Gastrocnemius medialis (tissue), 4 donors: ENCODE results near the gene CBLIF. TPM values are rescaled to one million over a fixed set of nuclear protein-coding genes. Genes with fewer than 3 reads are reported as not detected.

Experiments
- ATAC-seq, 2 donors: fragments of 150-250 bp; one replicate each; pipeline ENCODE4 v1.9.1; 2016
- DNase-seq, 2 donors: peaks; one replicate each; pipeline ENCODE4 v3.0.0-alpha.2; 2019
- H3K27ac ChIP-seq, 4 donors: fragments of 200-600 bp; sonication (generic); 1 replicate in 1 of 4; 2 replicates in 3 of 4; pipeline ENCODE4 v1.5.1; 2016 to 2018; ENCODE audit warnings: mild to moderate bottlenecking in 2 of 4, moderate library complexity in 1 of 4
- H3K27me3 ChIP-seq, 3 donors: fragments of 200-600 bp; sonication (generic) in 2 of 3; 1 replicate in 1 of 3; 2 replicates in 2 of 3; pipeline versions ENCODE4 v1.5.1 to v1.6.0; 2016 to 2019; ENCODE audit warnings: mild to moderate bottlenecking in 1 of 3, moderate library complexity in 1 of 3
- H3K36me3 ChIP-seq, 2 donors: fragments of 200-600 bp; sonication (generic) in 1 of 2; one replicate each; pipeline ENCODE4 v1.5.1; 2017 to 2018
- H3K4me1 ChIP-seq, 2 donors: fragments of 200-600 bp; sonication (generic) in 1 of 2; one replicate each; pipeline ENCODE4 v1.5.1; 2016 to 2017; ENCODE audit warnings: mild to moderate bottlenecking in 2 of 2
- H3K4me3 ChIP-seq, 4 donors: fragments of 200-600 bp; sonication (generic) in 3 of 4; 1 replicate in 1 of 4; 2 replicates in 3 of 4; pipeline ENCODE4 v1.5.1; 2016 to 2019; ENCODE audit warnings: mild to moderate bottlenecking in 2 of 4
- H3K9me3 ChIP-seq, 3 donors: fragments of 200-600 bp; sonication (generic) in 2 of 3; 1 replicate in 1 of 3; 2 replicates in 2 of 3; pipeline ENCODE4 v1.5.1; 2016 to 2019
- CTCF ChIP-seq, 5 experiments: fragments of 450-650 bp in 3 of 5; fragments of 200-600 bp in 2 of 5; sonication (generic) in 2 of 5; IDR thresholded peaks in 4 of 5; conservative IDR thresholded peaks in 1 of 5; 1 replicate in 4 of 5; 2 replicates in 1 of 5; pipeline ENCODE4 v1.5.1; 2016 to 2019; ENCODE audit warnings: antibody characterized with exemption in 5 of 5, mild to moderate bottlenecking in 3 of 5, moderate library complexity in 3 of 5
- POLR2A ChIP-seq, 2 donors: fragments of 450-650 bp; IDR thresholded peaks; one replicate each; pipeline ENCODE4 v1.6.1; 2017; ENCODE audit warnings: antibody characterized with exemption in 2 of 2, mild to moderate bottlenecking in 2 of 2, moderate library complexity in 2 of 2
- in situ Hi-C, 4 donors: fragments of 200-750 bp; cut with MboI; loops; one replicate each; pipeline versions ENCODE4 v1.15.0 to v1.8.0; 2017; ENCODE audit warnings: low sequenced_read_pairs in 4 of 4
- intact Hi-C: fragments of 100-400 bp; cut with DNase I; formaldehyde crosslinking; loops from one replicate; pipeline ENCODE4 v1.15.1; 2023; ENCODE audit warnings: low total_unique reads
- total RNA-seq, 4 donors: library from RNA; depleted of rRNA; stranded (reverse); fragments of >200 nt; gene quantifications; one replicate each; pipeline versions ENCODE4 v1.1.0 to v1.2.3, GENCODE V29; 2016

CBLIF gene
- total RNA-seq, 4 donors from 2014 or later: not detected

DNA sequence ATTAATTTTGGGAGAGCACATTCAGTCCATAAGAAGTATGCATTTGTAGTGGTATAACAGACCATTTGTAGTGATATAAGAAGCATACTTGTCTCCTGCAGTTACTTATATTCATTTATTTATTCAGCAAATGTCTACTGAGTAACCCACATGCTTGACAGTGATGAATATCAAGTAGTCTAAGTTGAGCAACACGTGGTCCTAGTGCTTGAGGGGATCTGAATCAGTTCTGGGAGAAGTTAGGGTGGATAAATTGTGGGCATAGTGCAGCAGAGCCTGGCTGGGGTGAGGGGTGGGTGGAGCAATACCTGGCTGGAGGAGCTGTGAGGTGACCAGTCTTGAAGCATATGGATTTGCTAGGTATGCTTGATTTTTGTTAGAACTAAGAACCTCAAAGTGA lies 65.8 kb downstream of the CBLIF start:
- H3K27me3 ChIP-seq: no peaks in the 10 kb centered on the region
- no peak for ATAC-seq
- H3K27ac ChIP-seq: no peak overlapping the region
- no peak for TF ChIP-seq POLR2A (IDR thresholded peaks at IDR 0.05)
- no peak for TF ChIP-seq CTCF (IDR thresholded peaks at IDR 0.05 in 4 of 5, conservative IDR thresholded peaks at IDR 0.05 in 1 of 5)
- no peaks in the 10 kb centered on the region for H3K4me1 ChIP-seq
- H3K4me3 ChIP-seq: no peak overlapping the region
- in situ Hi-C loops (loop anchor here in 1 of 4 donors (10.0 kb wide), 1 partner anchor 65 kb away; the partner anchor contains the start of gene OR10V1), intact Hi-C loops (no loop called here)
- peaks cover 0 to 7% of the 10 kb centered on the region in 2 donors for H3K36me3 ChIP-seq
- H3K9me3 ChIP-seq: no peaks in the 10 kb centered on the region
- no peak for DNase-seq

Other genes starting within 250 kb of the CBLIF start
- 10 to 100 TPM; 27.4 to 45.2 (median 34.9) TPM for gene OSBP, start 229.7 kb downstream of the CBLIF start, total RNA-seq
- 10 to 100 TPM; 19.0 to 29.9 (median 26.2) TPM for gene PATL1, start 176.5 kb downstream of the CBLIF start, total RNA-seq
- gene OR10V1, start 131.7 kb downstream of the CBLIF start, total RNA-seq: not detected
- 10 to 100 TPM in 2 of 4 donors, 1 to 10 TPM in 2; 8.3 to 23.4 (median 15.8) TPM for gene STX3, start 90.1 kb downstream of the CBLIF start, total RNA-seq
- 10 to 100 TPM; 33.7 to 78.2 (median 38.3) TPM for gene MRPL16, start 34.7 kb downstream of the CBLIF start, total RNA-seq
- not detected for gene TCN1, start 21.0 kb upstream of the CBLIF start, total RNA-seq
- not detected for gene OOSP3, start 33.3 kb upstream of the CBLIF start, total RNA-seq
- not detected for gene OOSP1, start 92.9 kb upstream of the CBLIF start, total RNA-seq
- not detected for gene OOSP4A, start 118.5 kb upstream of the CBLIF start, total RNA-seq
- gene OOSP4B, start 171.7 kb upstream of the CBLIF start, total RNA-seq: not detected
- gene OOSP2, start 194.9 kb upstream of the CBLIF start, total RNA-seq: not detected
- not detected for gene MS4A3, start 211.2 kb upstream of the CBLIF start, total RNA-seq
- gene MS4A2, start 243.2 kb upstream of the CBLIF start, total RNA-seq: under 1 TPM in 1 of 4 donors, not detected in 3; 0.39 TPM